Left ventricle myocardium inferior (tissue), 1 donor: ENCODE data around the gene MRPL27. TPM values are rescaled to one million over a fixed set of nuclear protein-coding genes. Genes with fewer than 3 reads are reported as not detected.

Source experiments
- DNase-seq: peaks from one replicate; pipeline ENCODE4 v3.0.0-alpha.2; 2020
- H3K27ac ChIP-seq: fragments of 200-600 bp; replicated peaks from 2 replicates; pipeline ENCODE4 v1.8.0; 2021
- H3K27me3 ChIP-seq: fragments of 200-600 bp; 2 replicates; pipeline ENCODE4 v1.8.0; 2021; ENCODE audit warnings: low read depth
- H3K36me3 ChIP-seq: fragments of 200-600 bp; 2 replicates; pipeline ENCODE4 v1.8.0; 2021
- H3K4me1 ChIP-seq: fragments of 200-600 bp; 2 replicates; pipeline ENCODE4 v1.8.0; 2021
- H3K4me3 ChIP-seq: fragments of 200-600 bp; 2 replicates; pipeline ENCODE4 v1.8.0; 2021; ENCODE audit warnings: mild to moderate bottlenecking, moderate library complexity
- H3K9me3 ChIP-seq: fragments of 200-600 bp; replicated peaks from 2 replicates; pipeline ENCODE4 v1.8.0; 2021
- CTCF ChIP-seq: fragments of 200-600 bp; IDR thresholded peaks from 2 replicates; pipeline ENCODE4 v1.8.0; 2021; ENCODE audit warnings: antibody characterized with exemption, mild to moderate bottlenecking, borderline replicate concordance
- intact Hi-C: fragments of 100-400 bp; cut with micrococcal nuclease; formaldehyde crosslinking; loops from one replicate; pipeline ENCODE4 v1.11.0; 2022
- total RNA-seq: library from RNA; stranded (reverse); fragmentation: NEBNext Ultra II Directional; extraction: Animal tissue kit (Norgen Biotek cat#: 25700); gene quantifications from one replicate; pipeline ENCODE4 v1.2.1, GENCODE V29; 2021
- donor health status: DM: no; HTN: yes; CAD: no; lungs with severe emphysema.

The MRPL27 gene
- total RNA-seq, 1 donor from 2014 or later = 85.0 TPM

DNA sequence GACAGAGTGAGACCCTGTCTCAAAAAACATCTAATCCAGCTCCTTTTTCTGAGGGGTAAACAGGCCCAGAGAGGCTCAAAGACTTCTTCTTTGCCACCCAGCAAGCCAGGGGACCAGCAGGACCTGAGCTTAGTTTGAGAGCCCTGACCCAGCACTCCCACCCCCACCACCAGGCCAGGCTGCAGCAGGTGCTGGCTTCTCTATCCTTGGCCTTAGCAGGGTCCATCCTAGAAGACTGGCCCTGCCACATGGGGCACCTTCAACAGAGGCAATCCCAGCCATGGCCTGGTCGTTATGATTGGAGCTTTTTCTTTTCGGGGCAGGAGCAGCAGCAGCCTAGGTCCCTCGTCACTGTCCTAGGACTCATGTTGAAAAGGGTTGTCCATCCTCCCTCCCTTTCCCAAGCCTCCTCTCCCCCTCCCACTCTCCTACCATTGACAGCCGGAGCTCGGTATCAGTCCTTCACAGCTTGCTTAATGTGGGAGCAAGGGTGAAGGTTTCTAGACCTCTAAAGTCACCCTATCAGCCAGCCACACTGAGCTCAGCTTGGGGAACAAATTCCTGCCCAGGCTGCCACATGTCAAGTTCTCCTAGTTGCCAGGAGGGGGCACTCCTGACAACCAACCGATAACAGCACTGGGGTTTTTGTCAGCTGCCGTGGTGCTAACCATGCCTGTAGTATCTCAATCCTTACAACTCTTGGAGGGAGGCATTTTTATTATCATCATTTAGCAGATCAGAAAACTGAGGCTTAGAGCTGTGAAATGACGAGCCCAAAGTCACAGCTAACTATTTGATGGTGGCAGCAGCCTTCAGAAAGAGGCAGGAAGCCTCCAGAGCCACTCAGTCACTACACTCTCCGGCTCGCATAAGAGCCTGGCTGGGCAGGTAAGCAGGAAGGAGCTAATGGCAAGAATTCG is 11.2 kb downstream of the MRPL27 start:
- intact Hi-C loops = no loop called here
- peaks cover 22% of the 10 kb centered on the region for H3K4me1 ChIP-seq
- peak; percentile 76 for TF ChIP-seq CTCF
- H3K27me3 ChIP-seq = no peaks in the 10 kb centered on the region
- no peak overlapping the region for H3K4me3 ChIP-seq
- peaks cover 44% of the 10 kb centered on the region for H3K36me3 ChIP-seq
- DNase-seq = no peak
- H3K27ac ChIP-seq = peak overlapping the region; percentile 32
- H3K9me3 ChIP-seq = no peaks in the 10 kb centered on the region

GRCh38 chr17:50360486-50361115 is 12.4 kb downstream of the MRPL27 start:
- Histone ChIP-seq H3K4me1 (peaks cover 22% of the 10 kb centered on the region), H3K27me3 (no peaks in the 10 kb centered on the region), H3K4me3 (no peak overlapping the region), H3K36me3 (peaks cover 44% of the 10 kb centered on the region), H3K27ac (no peak overlapping the region), H3K9me3 (no peaks in the 10 kb centered on the region)
- no peak for DNase-seq
- TF ChIP-seq CTCF = no peak
- intact Hi-C loops = no loop called here

DNA sequence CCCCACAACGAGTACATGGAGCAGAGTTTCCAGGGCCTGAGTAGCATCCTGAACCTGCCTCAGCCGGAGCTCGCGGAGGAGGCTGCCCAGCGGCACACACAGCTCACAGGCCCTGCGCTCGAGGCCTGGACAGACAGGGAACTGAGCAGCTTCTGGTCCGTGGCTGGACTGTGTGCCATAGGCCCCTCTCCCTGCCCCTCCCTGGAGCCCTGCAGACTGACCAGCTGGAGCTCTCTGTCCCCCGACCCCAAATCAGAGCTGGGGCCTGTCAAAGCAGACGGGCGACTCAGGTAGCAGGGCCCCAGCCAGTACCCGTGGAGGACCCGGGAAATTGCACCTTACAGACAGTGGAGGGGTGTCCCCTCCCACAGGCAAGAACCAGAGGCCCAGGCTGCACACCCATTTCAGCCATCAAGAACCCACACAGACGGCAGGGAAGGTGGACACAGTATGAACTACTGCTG is 13.0 kb downstream of the MRPL27 start:
- H3K4me1 ChIP-seq = peaks cover 22% of the 10 kb centered on the region
- peaks cover 45% of the 10 kb centered on the region for H3K36me3 ChIP-seq
- no peak for TF ChIP-seq CTCF
- no peaks in the 10 kb centered on the region for H3K9me3 ChIP-seq
- no peak overlapping the region for H3K4me3 ChIP-seq
- DNase-seq = no peak
- no peaks in the 10 kb centered on the region for H3K27me3 ChIP-seq
- intact Hi-C loops = no loop called here
- no peak overlapping the region for H3K27ac ChIP-seq

DNA sequence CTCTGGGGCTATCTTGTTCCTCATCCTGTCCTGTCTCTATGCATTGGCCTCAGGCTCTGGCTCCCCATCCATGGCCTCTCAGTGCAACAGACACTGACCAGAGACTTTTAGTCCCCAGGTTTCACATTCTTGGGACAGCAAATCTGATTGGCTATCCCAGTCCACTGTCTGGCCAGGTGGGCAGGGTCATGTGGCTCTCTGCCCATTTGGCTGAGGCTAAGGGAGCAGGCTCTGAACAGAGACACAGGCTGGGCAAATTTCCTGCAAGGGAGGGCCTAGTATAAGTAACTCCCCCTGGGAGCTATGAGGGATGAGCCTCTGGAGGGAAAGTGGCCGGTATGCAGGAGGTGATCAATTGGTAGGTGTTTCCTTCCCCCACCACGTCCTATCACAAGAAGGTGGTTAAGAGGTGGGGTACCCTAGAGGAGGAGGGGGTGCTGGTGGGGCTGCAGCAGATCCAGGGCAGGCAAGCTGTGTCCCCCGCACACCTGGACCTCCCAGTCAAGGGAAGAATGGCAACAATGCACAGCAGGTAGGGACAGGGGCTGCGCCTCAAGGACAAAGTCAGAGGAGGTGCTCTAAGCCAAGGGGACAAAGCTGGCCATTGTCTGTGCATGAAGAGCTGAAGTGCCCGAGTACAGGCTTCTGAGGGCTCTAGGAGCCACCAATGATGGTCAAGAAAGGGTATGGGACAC is 13.8 kb downstream of the MRPL27 start:
- peaks cover 54% of the 10 kb centered on the region for H3K36me3 ChIP-seq
- DNase-seq = no peak
- intact Hi-C loops = no loop called here

More for the DNA sequence above, 13.8 kb downstream of the MRPL27 start:
- no peaks in the 10 kb centered on the region for H3K27me3 ChIP-seq
- H3K4me3 ChIP-seq = no peak overlapping the region
- H3K9me3 ChIP-seq = no peaks in the 10 kb centered on the region
- no peak overlapping the region for H3K27ac ChIP-seq
- peaks cover 22% of the 10 kb centered on the region for H3K4me1 ChIP-seq
- no peak for TF ChIP-seq CTCF
